Spleen (tissue), 7 donors: ENCODE measurements around the gene EPHA6.

Experiments
- CTCF ChIP-seq, 11 experiments: fragments of 200-600 bp in 7 of 11; fragments of 450-650 bp in 4 of 11; sonication (generic) in 4 of 11; IDR thresholded peaks in 8 of 11; conservative IDR thresholded peaks in 3 of 11; 1 replicate in 7 of 11; 2 replicates in 4 of 11; pipeline versions ENCODE4 v1.4.0 to v1.8.0; 2016 to 2021; ENCODE audit warnings: antibody characterized with exemption in 11 of 11, inconsistent platforms in 4 of 11, mild to moderate bottlenecking in 1 of 11
- POLR2A ChIP-seq, 3 donors: fragments of 450-650 bp; IDR thresholded peaks; one replicate each; pipeline ENCODE4 v1.5.1; 2017; ENCODE audit warnings: antibody characterized with exemption in 3 of 3, mild to moderate bottlenecking in 1 of 3
- POLR2AphosphoS5 ChIP-seq, 3 donors: sonication (generic); formaldehyde crosslinking; IDR thresholded peaks; one replicate each; pipeline ENCODE4 v1.5.1; 2017; ENCODE audit warnings: antibody characterized with exemption in 3 of 3
- donor health status: DM: no; HTN: no; CAD: no; lungs with moderate emphysema.
- donor health status: DM: no; HTN: no; CAD: no.
- donor health status: DM: no; HTN: no; CAD: no.

- TF ChIP-seq POLR2AphosphoS5 (IDR thresholded peaks at IDR 0.05) (no peak), CTCF (IDR thresholded peaks at IDR 0.05 in 8 of 11, conservative IDR thresholded peaks at IDR 0.05 in 3 of 11) (no peak), POLR2A (IDR thresholded peaks at IDR 0.05) (no peak)
These were observed 859.1 kb downstream of the EPHA6 start for GRCh38 chr3:97673357-97673997.
